Endothelial cell of umbilical vein (primary cell): ENCODE results near the gene TBX1.

Source experiments
- JUN ChIP-seq: IDR thresholded peaks from 2 replicates; pipeline ENCODE4 v1.6.1; 2011; ENCODE audit warnings: borderline replicate concordance, low read depth; ENCODE audit not compliant: insufficient read length, insufficient read depth
- POLR2AphosphoS5 ChIP-seq: IDR thresholded peaks from 2 replicates; pipeline ENCODE4 v1.6.1; 2012; ENCODE audit warnings: low read depth, mild to moderate bottlenecking, control low read depth, low read length, moderate library complexity; ENCODE audit not compliant: insufficient read depth
- TF ChIP-seq, protein P1 (sequence below), 2 donors: IDR thresholded peaks; 1 replicate in 1 of 2; 2 replicates in 1 of 2; pipeline ENCODE4 v1.5.1; 2011; ENCODE audit warnings: low read length in 2 of 2, mild to moderate bottlenecking in 2 of 2, moderate library complexity in 2 of 2, control low read depth in 1 of 2, inconsistent platforms in 1 of 2, low read depth in 1 of 2; ENCODE audit not compliant: insufficient read depth in 1 of 2; ENCODE audit errors: extremely low read depth in 1 of 2

GRCh38 chr22:19734837-19735382 is 25.7 kb upstream of the TBX1 start:
- TF ChIP-seq POLR2AphosphoS5 (no peak), JUN (no peak)
- TF ChIP-seq, protein P1, sequence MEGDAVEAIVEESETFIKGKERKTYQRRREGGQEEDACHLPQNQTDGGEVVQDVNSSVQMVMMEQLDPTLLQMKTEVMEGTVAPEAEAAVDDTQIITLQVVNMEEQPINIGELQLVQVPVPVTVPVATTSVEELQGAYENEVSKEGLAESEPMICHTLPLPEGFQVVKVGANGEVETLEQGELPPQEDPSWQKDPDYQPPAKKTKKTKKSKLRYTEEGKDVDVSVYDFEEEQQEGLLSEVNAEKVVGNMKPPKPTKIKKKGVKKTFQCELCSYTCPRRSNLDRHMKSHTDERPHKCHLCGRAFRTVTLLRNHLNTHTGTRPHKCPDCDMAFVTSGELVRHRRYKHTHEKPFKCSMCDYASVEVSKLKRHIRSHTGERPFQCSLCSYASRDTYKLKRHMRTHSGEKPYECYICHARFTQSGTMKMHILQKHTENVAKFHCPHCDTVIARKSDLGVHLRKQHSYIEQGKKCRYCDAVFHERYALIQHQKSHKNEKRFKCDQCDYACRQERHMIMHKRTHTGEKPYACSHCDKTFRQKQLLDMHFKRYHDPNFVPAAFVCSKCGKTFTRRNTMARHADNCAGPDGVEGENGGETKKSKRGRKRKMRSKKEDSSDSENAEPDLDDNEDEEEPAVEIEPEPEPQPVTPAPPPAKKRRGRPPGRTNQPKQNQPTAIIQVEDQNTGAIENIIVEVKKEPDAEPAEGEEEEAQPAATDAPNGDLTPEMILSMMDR (IDR thresholded peaks at IDR 0.05; ENCODE audit: extremely low read depth in 1 of 2, insufficient read depth in 1 of 2, low read depth in 1 of 2, low read length in 2 of 2): no peak
